SK-N-SH (cell line): ENCODE data around the gene SMIM21. TPM values are rescaled to one million over a fixed set of nuclear protein-coding genes. Genes with fewer than 3 reads are reported as not detected.

Source experiments
- CTCF ChIA-PET: fragments of 300-600, 350-600 bp; formaldehyde crosslinking; extraction: SDS; loops from one replicate; lab custom pipeline; 2021; lab: Yijun Ruan, JAX
- POLR2A ChIA-PET: fragments of 350-600 bp; sonication (Branson Sonifier 250); formaldehyde crosslinking; extraction: SDS; loops from one replicate; lab custom pipeline; 2020; ENCODE audit warnings: antibody characterized with exemption, inconsistent platforms; lab: Yijun Ruan, JAX
- DNase-seq: peaks from one replicate; pipeline ENCODE4 v3.0.0; 2012
- H2AFZ ChIP-seq: fragments of 200-600 bp; sonication (generic); 2 replicates; pipeline ENCODE4 v1.8.1; 2016; ENCODE audit warnings: antibody characterized with exemption, mild to moderate bottlenecking, low read depth
- H3F3A ChIP-seq: fragments of 200-600 bp; sonication (generic); replicated peaks from 2 replicates; pipeline ENCODE3; 2016; ENCODE audit warnings: antibody characterized with exemption, mild to moderate bottlenecking; ENCODE audit not compliant: insufficient read depth
- H3K27ac ChIP-seq, 2 experiments: fragments of 200-500 bp in 1 of 2; fragments of 200-600 bp in 1 of 2; sonication (Bioruptor generic) in 1 of 2; sonication (generic), shearing (Covaris generic) in 1 of 2; 2 replicates each; pipeline versions ENCODE4 v1.5.1 to v1.6.1; 2014 to 2016; ENCODE audit warnings: low read depth in 2 of 2, inconsistent platforms in 1 of 2, low read length in 1 of 2, mild to moderate bottlenecking in 1 of 2, mixed read lengths in 1 of 2
- H3K27me3 ChIP-seq: fragments of 200-600 bp; sonication (generic), shearing (Covaris generic); 2 replicates; pipeline ENCODE4 v1.6.1; 2016; ENCODE audit warnings: mixed run types; ENCODE audit not compliant: insufficient read depth
- H3K36me3 ChIP-seq, 2 experiments: fragments of 200-500 bp in 1 of 2; fragments of 200-600 bp in 1 of 2; sonication (Bioruptor generic) in 1 of 2; sonication (generic) in 1 of 2; replicated peaks in 1 of 2; 2 replicates each; pipeline versions ENCODE3 to v1.5.1; 2014 to 2016; ENCODE audit warnings: low read length in 1 of 2, mild to moderate bottlenecking in 1 of 2; ENCODE audit not compliant: insufficient read depth in 2 of 2, control insufficient read depth in 1 of 2
- H3K4me1 ChIP-seq, 2 experiments: fragments of 200-500 bp in 1 of 2; fragments of 200-600 bp in 1 of 2; sonication (Bioruptor generic) in 1 of 2; sonication (generic), shearing (Covaris generic) in 1 of 2; 2 replicates each; pipeline versions ENCODE4 v1.5.1 to v1.6.1; 2014 to 2016; ENCODE audit warnings: low read depth in 1 of 2, low read length in 1 of 2, mixed run types in 1 of 2; ENCODE audit not compliant: insufficient read depth in 2 of 2, control insufficient read depth in 1 of 2
- H3K4me2 ChIP-seq: fragments of 200-600 bp; sonication (generic), shearing (Covaris generic); 2 replicates; pipeline ENCODE4 v1.6.1; 2017; ENCODE audit warnings: mixed run types
- H3K4me3 ChIP-seq, 2 experiments: fragments of 200-500 bp in 1 of 2; fragments of 200-600 bp in 1 of 2; sonication (Bioruptor generic) in 1 of 2; sonication (generic), shearing (Covaris generic) in 1 of 2; 2 replicates each; pipeline versions ENCODE4 v1.5.1 to v1.8.1; 2014 to 2016; ENCODE audit warnings: low read depth in 2 of 2, inconsistent platforms in 1 of 2, low read length in 1 of 2, mild to moderate bottlenecking in 1 of 2, mixed read lengths in 1 of 2, moderate library complexity in 1 of 2
- H3K79me2 ChIP-seq: fragments of 200-600 bp; sonication (generic); 2 replicates; pipeline ENCODE4 v1.8.1; 2017; ENCODE audit warnings: mild to moderate bottlenecking; ENCODE audit not compliant: insufficient read depth
- H3K9ac ChIP-seq: fragments of 200-600 bp; sonication (generic); 2 replicates; pipeline ENCODE4 v1.6.1; 2017; ENCODE audit warnings: mixed run types
- H3K9me2 ChIP-seq: fragments of 200-600 bp; sonication (generic); 2 replicates; pipeline ENCODE4 v1.6.1; 2017; ENCODE audit warnings: mixed run types
- H3K9me3 ChIP-seq: fragments of 200-600 bp; sonication (generic); 2 replicates; pipeline ENCODE4 v1.6.1; 2017; ENCODE audit warnings: mixed run types, mild to moderate bottlenecking, moderate library complexity
- H4K20me1 ChIP-seq: fragments of 200-600 bp; sonication (generic); 2 replicates; pipeline ENCODE4 v1.6.1; 2017; ENCODE audit warnings: mild to moderate bottlenecking, mixed run types; ENCODE audit not compliant: insufficient read depth
- ELF1 ChIP-seq: IDR thresholded peaks from 2 replicates; pipeline ENCODE4 v1.4.0; 2012
- FOSL2 ChIP-seq: IDR thresholded peaks from 2 replicates; pipeline ENCODE4 v1.4.0; 2012; ENCODE audit warnings: low read depth, mild to moderate bottlenecking, moderate library complexity, borderline replicate concordance
- FOXJ3 ChIP-seq: sonication (generic); formaldehyde crosslinking; IDR thresholded peaks from 2 replicates; pipeline ENCODE4 v1.5.1; 2020; ENCODE audit warnings: mild to moderate bottlenecking, missing genetic modification reagents
- GABPA ChIP-seq: IDR thresholded peaks from 2 replicates; pipeline ENCODE4 v1.4.0; 2012; ENCODE audit warnings: low read depth, mild to moderate bottlenecking
- GATA2 ChIP-seq: sonication (generic); formaldehyde crosslinking; IDR thresholded peaks from 2 replicates; pipeline ENCODE4 v1.5.0; 2020; ENCODE audit warnings: mild to moderate bottlenecking, missing genetic modification reagents
- JUND ChIP-seq: IDR thresholded peaks from 2 replicates; pipeline ENCODE4 v1.4.0; 2012
- NFIC ChIP-seq: IDR thresholded peaks from 2 replicates; pipeline ENCODE4 v1.4.0; 2012; ENCODE audit warnings: borderline replicate concordance
- NRF1 ChIP-seq: IDR thresholded peaks from 2 replicates; pipeline ENCODE4 v1.6.1; 2012; ENCODE audit warnings: low read depth, mild to moderate bottlenecking, low read length
- POLR2AphosphoS5 ChIP-seq: IDR thresholded peaks from 2 replicates; pipeline ENCODE4 v1.6.1; 2012; ENCODE audit warnings: low read depth, low read length
- RCOR1 ChIP-seq: fragments of 150-350 bp; IDR thresholded peaks from 2 replicates; pipeline ENCODE4 v1.6.1; 2017; ENCODE audit warnings: antibody characterized with exemption, low read length
- RFX5 ChIP-seq: IDR thresholded peaks from 2 replicates; pipeline ENCODE4 v1.6.1; 2012; ENCODE audit warnings: mild to moderate bottlenecking, improper control_type of control experiment, low read length
- SMC3 ChIP-seq: IDR thresholded peaks from 2 replicates; pipeline ENCODE4 v1.6.1; 2012; ENCODE audit warnings: low read depth, low read length, improper control_type of control experiment
- YY1 ChIP-seq: IDR thresholded peaks from 2 replicates; pipeline ENCODE4 v1.4.0; 2012; ENCODE audit warnings: low read depth, mild to moderate bottlenecking
- WGBS: methylation state at CpG from one replicate; pipeline ENCODE4 v1.1.6; 2017; ENCODE audit warnings: low lambda C conversion rate; 5-methylcytosine and 5-hydroxymethylcytosine counted together
- polyA plus RNA-seq, 3 experiments: library from polyadenylated mRNA; depleted of rRNA; stranded (reverse); fragments of >200 nt; gene quantifications; 2 replicates each; pipeline ENCODE4 v1.2.3, GENCODE V29; 2012
- TF ChIP-seq, protein P1 (sequence below): IDR thresholded peaks from 2 replicates; pipeline ENCODE4 v1.4.0; 2012; ENCODE audit warnings: low read depth
- TF ChIP-seq, protein P2 (sequence below): IDR thresholded peaks from 2 replicates; pipeline ENCODE4 v1.6.1; 2012; ENCODE audit warnings: mild to moderate bottlenecking, low read depth, low read length, moderate library complexity
- TF ChIP-seq, protein P3 (sequence below): fragments of 200-600 bp; sonication (generic); IDR thresholded peaks from 2 replicates; pipeline ENCODE4 v1.6.1; 2017; ENCODE audit warnings: antibody characterized with exemption, mild to moderate bottlenecking, moderate library complexity
- TF ChIP-seq, protein P4 (sequence below): IDR thresholded peaks from 2 replicates; pipeline ENCODE4 v1.4.0; 2012; ENCODE audit warnings: low read depth, borderline replicate concordance

The SMIM21 gene
- polyA plus RNA-seq, 1 of the 3 experiments (the other 2 are of a cell fraction), result not detected

DNA sequence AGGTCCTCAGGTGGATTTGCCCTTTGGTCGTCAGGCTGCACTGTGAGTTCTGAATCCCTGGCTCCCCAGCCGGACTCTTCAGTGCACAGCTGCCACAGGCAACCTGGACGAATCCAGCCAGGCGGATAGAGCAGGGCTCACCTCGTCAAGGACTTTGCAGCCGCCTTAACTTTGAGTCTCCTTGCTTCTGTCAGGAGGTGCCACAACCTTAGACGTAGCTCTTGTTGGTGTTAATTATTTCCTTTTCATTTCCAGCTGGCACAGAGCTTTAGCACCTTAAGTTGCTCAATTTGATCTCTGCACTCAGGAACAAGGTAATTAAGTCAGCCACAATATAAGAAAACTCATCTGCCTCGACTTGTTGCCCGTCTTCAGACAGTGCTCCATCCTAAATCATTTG lies 17.7 kb downstream of the SMIM21 start:
- Histone ChIP-seq H3K9me2 (no peaks in the 10 kb centered on the region), H4K20me1 (no peaks in the 10 kb centered on the region), H3K4me1 (no peaks in the 10 kb centered on the region), H3K4me3 (no peak overlapping the region), H3K9ac (no peak overlapping the region), H3K36me3 (no peaks in the 10 kb centered on the region), H3K79me2 (no peaks in the 10 kb centered on the region), H3K9me3 (no peaks in the 10 kb centered on the region), H3F3A (no peaks in the 10 kb centered on the region), H3K4me2 (no peak overlapping the region), H3K27me3 (no peaks in the 10 kb centered on the region), H2AFZ (no peak overlapping the region), H3K27ac (no peak overlapping the region)
- ChIA-PET POLR2A (no interaction called here), CTCF (no interaction called here)
- DNase-seq, result no peak
- WGBS, result 85% methylated on average over 9 of the region's 9 CpGs
- TF ChIP-seq ELF1, result no peak
- TF ChIP-seq POLR2AphosphoS5, result no peak
- TF ChIP-seq FOSL2, result no peak
- no peak for TF ChIP-seq NRF1
- no peak for TF ChIP-seq FOXJ3 (CRISPR knock-in tag)
- TF ChIP-seq SMC3, result no peak
- TF ChIP-seq, protein P1, sequence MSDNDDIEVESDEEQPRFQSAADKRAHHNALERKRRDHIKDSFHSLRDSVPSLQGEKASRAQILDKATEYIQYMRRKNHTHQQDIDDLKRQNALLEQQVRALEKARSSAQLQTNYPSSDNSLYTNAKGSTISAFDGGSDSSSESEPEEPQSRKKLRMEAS, result no peak
- no peak for TF ChIP-seq JUND
- TF ChIP-seq GABPA, result no peak
- TF ChIP-seq YY1, result no peak
- TF ChIP-seq, protein P2, sequence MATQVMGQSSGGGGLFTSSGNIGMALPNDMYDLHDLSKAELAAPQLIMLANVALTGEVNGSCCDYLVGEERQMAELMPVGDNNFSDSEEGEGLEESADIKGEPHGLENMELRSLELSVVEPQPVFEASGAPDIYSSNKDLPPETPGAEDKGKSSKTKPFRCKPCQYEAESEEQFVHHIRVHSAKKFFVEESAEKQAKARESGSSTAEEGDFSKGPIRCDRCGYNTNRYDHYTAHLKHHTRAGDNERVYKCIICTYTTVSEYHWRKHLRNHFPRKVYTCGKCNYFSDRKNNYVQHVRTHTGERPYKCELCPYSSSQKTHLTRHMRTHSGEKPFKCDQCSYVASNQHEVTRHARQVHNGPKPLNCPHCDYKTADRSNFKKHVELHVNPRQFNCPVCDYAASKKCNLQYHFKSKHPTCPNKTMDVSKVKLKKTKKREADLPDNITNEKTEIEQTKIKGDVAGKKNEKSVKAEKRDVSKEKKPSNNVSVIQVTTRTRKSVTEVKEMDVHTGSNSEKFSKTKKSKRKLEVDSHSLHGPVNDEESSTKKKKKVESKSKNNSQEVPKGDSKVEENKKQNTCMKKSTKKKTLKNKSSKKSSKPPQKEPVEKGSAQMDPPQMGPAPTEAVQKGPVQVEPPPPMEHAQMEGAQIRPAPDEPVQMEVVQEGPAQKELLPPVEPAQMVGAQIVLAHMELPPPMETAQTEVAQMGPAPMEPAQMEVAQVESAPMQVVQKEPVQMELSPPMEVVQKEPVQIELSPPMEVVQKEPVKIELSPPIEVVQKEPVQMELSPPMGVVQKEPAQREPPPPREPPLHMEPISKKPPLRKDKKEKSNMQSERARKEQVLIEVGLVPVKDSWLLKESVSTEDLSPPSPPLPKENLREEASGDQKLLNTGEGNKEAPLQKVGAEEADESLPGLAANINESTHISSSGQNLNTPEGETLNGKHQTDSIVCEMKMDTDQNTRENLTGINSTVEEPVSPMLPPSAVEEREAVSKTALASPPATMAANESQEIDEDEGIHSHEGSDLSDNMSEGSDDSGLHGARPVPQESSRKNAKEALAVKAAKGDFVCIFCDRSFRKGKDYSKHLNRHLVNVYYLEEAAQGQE, result no peak
- TF ChIP-seq RFX5, result no peak
- TF ChIP-seq RCOR1, result no peak
- TF ChIP-seq, protein P3, sequence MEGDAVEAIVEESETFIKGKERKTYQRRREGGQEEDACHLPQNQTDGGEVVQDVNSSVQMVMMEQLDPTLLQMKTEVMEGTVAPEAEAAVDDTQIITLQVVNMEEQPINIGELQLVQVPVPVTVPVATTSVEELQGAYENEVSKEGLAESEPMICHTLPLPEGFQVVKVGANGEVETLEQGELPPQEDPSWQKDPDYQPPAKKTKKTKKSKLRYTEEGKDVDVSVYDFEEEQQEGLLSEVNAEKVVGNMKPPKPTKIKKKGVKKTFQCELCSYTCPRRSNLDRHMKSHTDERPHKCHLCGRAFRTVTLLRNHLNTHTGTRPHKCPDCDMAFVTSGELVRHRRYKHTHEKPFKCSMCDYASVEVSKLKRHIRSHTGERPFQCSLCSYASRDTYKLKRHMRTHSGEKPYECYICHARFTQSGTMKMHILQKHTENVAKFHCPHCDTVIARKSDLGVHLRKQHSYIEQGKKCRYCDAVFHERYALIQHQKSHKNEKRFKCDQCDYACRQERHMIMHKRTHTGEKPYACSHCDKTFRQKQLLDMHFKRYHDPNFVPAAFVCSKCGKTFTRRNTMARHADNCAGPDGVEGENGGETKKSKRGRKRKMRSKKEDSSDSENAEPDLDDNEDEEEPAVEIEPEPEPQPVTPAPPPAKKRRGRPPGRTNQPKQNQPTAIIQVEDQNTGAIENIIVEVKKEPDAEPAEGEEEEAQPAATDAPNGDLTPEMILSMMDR, result no peak
- TF ChIP-seq GATA2 (CRISPR knock-in tag), result no peak
- no peak for TF ChIP-seq NFIC
- TF ChIP-seq, protein P4, sequence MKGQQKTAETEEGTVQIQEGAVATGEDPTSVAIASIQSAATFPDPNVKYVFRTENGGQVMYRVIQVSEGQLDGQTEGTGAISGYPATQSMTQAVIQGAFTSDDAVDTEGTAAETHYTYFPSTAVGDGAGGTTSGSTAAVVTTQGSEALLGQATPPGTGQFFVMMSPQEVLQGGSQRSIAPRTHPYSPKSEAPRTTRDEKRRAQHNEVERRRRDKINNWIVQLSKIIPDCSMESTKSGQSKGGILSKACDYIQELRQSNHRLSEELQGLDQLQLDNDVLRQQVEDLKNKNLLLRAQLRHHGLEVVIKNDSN, result no peak
